ENCODE results near the gene VSIR.

- TF ChIP-seq POLR2A (IDR thresholded peaks at IDR 0.05) (no peak), POLR2AphosphoS5 (IDR thresholded peaks at IDR 0.05) (no peak), CTCF (IDR thresholded peaks at IDR 0.05) (no peak)
These were observed 9.0 kb upstream of the VSIR start for GRCh38 chr10:71782221-71782916.

All from transverse colon (tissue), 4 donors.